Renal cortex interstitium (tissue), 11 donors: ENCODE measurements around the gene THBS4. TPM values are rescaled to one million over a fixed set of nuclear protein-coding genes. Genes with fewer than 3 reads are reported as not detected.
A peak's percentile ranks its signal among the peaks of the same experiment; 100 is the strongest.

ENCODE experiments used
- DNase-seq, 11 donors: peaks; one replicate each; pipeline ENCODE4 v3.0.0-alpha.2; 2013; ENCODE audit warnings: low read depth in 9 of 11, low spot score in 4 of 11; ENCODE audit errors: extremely low read depth in 1 of 11
- polyA plus RNA-seq, 3 donors: library from polyadenylated mRNA; unstranded; fragments of 120-200 nt; gene quantifications; one replicate each; pipeline ENCODE4 v1.2.1, GENCODE V29; 2013; ENCODE audit not compliant: insufficient read length in 3 of 3

The THBS4 gene
- polyA plus RNA-seq, 3 donors, result 14.2 to 18.8 (median 18.6) TPM

- no peak for DNase-seq
Observed at GRCh38 chr5:80103371-80103770, 68.2 kb downstream of the THBS4 start.

DNA sequence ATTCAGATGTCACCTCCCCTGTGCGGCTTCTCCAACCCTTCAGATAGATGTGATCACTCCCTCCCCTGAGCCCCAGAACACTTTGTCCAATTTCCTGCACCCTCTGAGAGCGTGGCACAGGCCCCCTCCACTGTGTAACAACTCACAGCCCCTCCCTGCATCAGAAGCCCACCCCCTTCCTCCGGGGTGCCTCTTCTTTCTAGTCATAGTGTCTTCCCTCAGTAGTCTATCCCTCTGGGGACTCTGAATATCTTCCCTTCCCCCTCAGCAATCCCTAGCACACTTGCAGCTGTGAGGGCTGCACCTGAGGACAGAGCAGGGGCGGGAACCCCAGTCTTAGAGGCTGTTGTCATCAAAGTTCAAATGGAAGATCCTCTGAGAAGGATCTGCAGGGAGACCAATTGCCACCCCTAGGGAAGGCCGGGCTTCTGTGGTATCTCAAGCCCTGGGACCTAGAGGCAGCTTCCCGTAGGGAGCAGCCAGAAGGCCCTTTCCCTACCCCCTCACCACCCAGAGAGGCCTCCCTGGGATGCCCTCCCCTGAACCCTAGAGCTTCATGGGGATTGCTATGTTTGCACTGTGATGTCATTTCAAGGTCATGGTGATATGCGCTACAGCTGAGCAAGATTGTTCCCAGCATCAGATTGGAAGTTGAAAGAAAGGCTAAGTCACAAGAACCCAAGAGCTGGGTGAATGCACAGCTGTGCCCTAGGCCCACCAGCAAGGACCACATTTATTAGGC is 70.7 kb downstream of the THBS4 start:
- no peak for DNase-seq

GRCh38 chr5:80106916-80107315 is 71.8 kb downstream of the THBS4 start:
- no peak for DNase-seq

GRCh38 chr5:80109646-80110478 is 74.7 kb downstream of the THBS4 start:
- DNase-seq, result peak in 2 of 11 donors; percentile 21 to 35

DNA sequence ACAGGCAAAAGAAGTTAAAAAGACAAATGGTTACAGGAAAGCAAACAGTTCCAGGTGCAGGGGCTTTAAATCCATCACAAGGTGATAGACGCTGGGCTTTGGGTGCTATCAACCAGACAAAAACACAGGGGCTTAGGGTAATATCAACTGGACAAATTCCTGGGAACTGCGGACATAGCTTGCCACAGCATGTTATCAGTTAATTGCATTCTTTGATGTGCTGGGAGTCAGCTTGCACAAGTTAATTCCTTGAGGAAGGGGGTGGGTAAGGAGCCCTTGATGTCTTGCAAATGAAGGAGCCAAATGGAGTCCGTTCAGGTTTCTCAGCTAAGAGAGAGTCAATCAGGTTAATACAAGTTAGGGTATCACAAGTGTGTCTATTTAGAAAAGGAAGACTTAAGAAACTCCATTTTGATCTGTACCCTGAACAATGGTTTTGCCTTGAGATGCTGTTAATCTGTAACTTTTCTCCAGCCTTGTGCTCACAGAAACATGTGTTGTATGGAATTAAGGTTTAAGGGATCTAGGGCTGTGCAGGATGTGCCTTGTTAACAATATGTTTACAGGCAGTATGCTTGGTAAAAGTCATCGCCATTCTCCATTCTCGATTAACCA is 76.3 kb downstream of the THBS4 start:
- DNase-seq, result peak in 2 of 11 donors; percentile 30 to 43

DNA sequence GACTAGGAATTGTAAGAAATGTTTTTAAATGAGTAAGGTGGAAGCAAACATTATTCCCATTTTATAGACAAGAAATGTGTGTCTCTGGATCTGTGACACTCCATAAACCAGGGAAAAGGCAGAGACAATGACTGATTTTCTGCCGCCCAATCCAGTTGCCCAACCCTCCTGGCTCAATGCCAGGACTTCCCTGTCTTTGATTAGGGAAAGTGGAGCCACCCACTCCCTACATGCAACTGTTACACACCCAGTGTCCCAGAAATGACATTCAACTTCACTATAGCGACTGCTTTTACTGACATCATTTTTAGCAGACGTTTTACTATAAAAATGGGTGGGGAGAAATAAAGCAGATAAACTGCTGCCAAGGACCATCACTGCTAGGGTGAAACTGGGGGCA is 79.7 kb downstream of the THBS4 start:
- DNase-seq, result no peak

DNA sequence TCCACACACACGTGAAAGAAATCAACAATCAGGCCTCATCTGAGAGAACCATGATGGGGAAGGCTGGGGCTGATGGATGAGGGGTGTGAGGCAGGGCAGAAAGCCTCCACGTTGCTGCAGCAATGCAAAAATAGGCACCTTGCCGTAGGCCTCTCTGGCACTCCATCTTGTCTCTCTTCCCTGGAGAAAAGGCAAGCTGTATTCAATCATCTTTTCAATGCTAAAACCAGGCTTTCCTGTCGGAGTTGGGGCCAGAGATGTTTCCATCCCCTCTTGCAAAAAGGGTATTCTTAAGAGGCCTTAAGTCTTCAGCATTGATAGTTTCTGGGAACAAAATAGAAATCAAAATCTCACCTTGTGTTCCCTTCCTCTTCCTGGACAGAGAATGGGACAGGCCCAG is 80.9 kb downstream of the THBS4 start:
- DNase-seq, result no peak

DNA sequence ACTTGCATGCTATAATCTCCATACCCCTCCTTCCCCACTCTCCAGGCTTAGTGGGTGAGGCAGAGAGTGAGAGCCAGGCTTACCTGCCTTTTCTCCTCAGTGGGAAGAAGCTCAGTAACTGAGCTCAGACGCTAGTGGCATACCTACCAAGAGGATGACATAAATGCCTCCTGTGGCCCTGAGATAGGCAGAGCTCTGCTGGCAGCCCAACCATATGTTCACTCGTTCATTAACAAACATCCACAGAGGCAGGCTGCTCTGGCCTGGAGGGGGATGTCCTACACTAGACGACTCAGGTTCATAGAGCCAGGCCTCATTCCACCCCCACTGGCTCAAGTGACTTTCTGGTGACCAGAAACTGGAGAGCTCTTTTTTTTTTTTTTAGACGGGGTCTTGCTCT is 81.3 kb downstream of the THBS4 start:
- no peak for DNase-seq

DNA sequence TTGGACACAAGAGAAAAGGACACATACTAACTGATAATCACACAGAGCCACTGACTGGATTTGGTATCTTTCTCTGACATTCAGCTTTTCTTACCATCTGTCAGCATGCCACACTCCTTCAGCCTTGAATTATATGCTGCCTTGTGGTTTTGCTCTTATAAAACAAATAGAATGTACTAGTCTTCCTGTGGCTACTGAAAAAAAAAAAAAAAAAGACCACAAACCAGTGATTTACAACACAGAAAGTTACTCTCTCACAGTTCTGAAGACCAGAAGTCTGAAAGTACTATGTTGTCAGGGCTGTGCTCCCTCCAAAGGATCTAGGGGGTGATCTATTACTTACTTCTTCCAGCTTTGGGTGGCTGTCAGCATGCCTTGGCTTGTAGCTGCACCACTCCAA is 82.3 kb downstream of the THBS4 start:
- no peak for DNase-seq

DNA sequence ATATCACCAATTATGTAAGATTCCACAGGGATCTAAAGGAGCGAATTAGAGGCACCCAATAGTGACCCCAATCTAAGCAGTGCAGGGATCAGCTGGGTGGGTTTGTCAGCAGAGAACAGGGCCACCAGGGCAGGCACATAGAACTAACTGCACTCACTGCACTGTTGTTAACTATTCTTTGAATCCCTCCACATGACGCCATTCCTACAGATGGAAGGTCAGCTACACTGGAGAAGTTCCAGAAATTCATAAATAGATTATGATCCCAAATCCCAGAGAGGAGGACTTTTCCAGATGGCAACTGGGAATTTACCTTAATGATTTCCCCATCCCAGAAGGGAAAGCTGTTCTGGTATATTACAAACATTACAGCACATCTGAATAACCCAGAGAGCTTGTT is 84.2 kb downstream of the THBS4 start:
- DNase-seq, result no peak

DNA sequence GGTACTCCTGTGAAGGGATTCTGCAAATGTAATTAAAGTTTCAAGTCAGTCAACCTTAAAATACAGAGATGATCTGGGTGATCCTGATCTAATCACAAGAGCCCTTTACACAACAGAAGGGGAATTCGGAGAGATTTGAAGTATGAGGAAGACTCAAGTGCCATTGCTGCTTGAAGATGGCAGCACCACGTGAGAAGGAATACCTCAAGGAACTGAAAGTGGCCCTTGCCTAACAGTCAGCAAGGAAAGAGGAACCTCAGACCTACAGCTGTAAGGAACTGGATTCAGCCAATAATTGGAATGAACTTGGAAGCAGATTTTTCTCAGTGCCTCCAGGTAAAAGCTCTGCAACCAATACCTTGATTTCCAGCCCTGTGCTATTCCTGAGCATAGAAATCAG is 87.4 kb downstream of the THBS4 start:
- DNase-seq, result no peak

- no peak for DNase-seq
Observed at GRCh38 chr5:80124121-80124918, 89.2 kb downstream of the THBS4 start.

GRCh38 chr5:80125022-80125961 is 90.1 kb downstream of the THBS4 start:
- DNase-seq, result no peak

- no peak for DNase-seq
Observed at GRCh38 chr5:80125962-80126480, 90.9 kb downstream of the THBS4 start.

DNA sequence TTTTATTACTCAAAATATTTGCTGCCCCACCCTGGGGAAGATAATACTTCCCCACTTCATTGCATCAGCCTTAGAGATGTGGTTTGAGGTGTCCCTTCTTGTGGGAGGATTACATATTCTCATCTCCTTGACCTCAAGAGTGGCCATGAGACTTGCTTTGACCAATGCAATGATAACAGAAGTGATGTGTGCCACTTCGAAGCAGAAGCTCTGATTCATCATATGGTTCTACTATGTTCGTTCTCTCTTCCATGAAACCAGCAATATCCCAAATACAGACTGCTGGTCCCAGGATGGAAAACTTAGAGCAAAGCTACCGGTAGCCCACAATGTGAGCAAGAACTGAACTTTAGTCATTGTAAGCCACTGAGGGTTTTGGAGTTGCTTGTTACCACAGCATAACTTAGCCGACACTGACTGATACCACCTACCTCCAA is 92.0 kb downstream of the THBS4 start:
- DNase-seq, result no peak

- peak in 6 of 11 donors; percentile 37 to 67 (median 48) for DNase-seq
Observed at GRCh38 chr5:80128141-80128540, 93.0 kb downstream of the THBS4 start.

- DNase-seq, result no peak
Observed at GRCh38 chr5:80129146-80129545, 94.0 kb downstream of the THBS4 start.
